Putamen (tissue), 1 donor: ENCODE results near the gene RAB17.
"Not testable (repeated sequence)": the region's sequence is repeated elsewhere in the genome, so short reads cannot be mapped to it uniquely, and the experiment has no call there.

Experiments
- DNase-seq: peaks from one replicate; pipeline ENCODE4 v3.0.0-alpha.2; 2016; ENCODE audit warnings: low spot score

RAB17 gene

GRCh38 chr2:237598468-237599208, 8.1 kb upstream of the RAB17 start:
- no peak for DNase-seq

GRCh38 chr2:237597196-237598145, 6.9 kb upstream of the RAB17 start:
- no peak for DNase-seq

- no peak for DNase-seq
These were observed 6.1 kb upstream of the RAB17 start for GRCh38 chr2:237596520-237597195.

GRCh38 chr2:237595829-237596519, 5.4 kb upstream of the RAB17 start:
- DNase-seq: not testable (repeated sequence)

GRCh38 chr2:237594514-237594871, 4.0 kb upstream of the RAB17 start:
- no peak for DNase-seq

GRCh38 chr2:237593596-237594320, 3.2 kb upstream of the RAB17 start:
- no peak for DNase-seq

- no peak for DNase-seq
These were observed 2.5 kb upstream of the RAB17 start for GRCh38 chr2:237593036-237593435.

- no peak for DNase-seq
These were observed 2.0 kb upstream of the RAB17 start for GRCh38 chr2:237592425-237592980.

- peak; percentile 30 for DNase-seq
These were observed 777 bp upstream of the RAB17 start for GRCh38 chr2:237591141-237591881.

GRCh38 chr2:237588044-237588696, 2.4 kb downstream of the RAB17 start:
- DNase-seq: no peak

- no peak for DNase-seq
These were observed 4.8 kb downstream of the RAB17 start for GRCh38 chr2:237585590-237586221.

- no peak for DNase-seq
These were observed 6.9 kb downstream of the RAB17 start for GRCh38 chr2:237583385-237584295.

- peak; percentile 35 for DNase-seq
These were observed 8.5 kb downstream of the RAB17 start for GRCh38 chr2:237581751-237582746.

- DNase-seq: no peak
These were observed 9.2 kb downstream of the RAB17 start for GRCh38 chr2:237581326-237581725.

GRCh38 chr2:237577956-237578870, 12.3 kb downstream of the RAB17 start:
- DNase-seq: no peak

GRCh38 chr2:237577458-237577857, 13.1 kb downstream of the RAB17 start:
- no peak for DNase-seq
